ENCODE results near the gene DUSP7. TPM values are rescaled to one million over a fixed set of nuclear protein-coding genes. Genes with fewer than 3 reads are reported as not detected.

The DUSP7 gene
- total RNA-seq, 4 donors from 2014 or later, result 54.6 to 96.3 (median 79.2) TPM

GRCh38 chr3:52078781-52079560 lies 22.6 kb upstream of the DUSP7 start:
- no peak overlapping the region for H3K4me3 ChIP-seq (ENCODE audit: low read depth, poor library complexity, severe bottlenecking)
- 90 to 92% methylated on average over 19 of the region's 19 CpGs for WGBS, 2 donors
- no peak for DNase-seq (ENCODE audit: low spot score in 2 of 2)
- intact Hi-C loops (cut with DNase I; ENCODE audit: low total_unique reads), result no loop called here
- TF ChIP-seq CTCF (IDR thresholded peaks at IDR 0.05), result no peak
- no peak for TF ChIP-seq POLR2A (IDR thresholded peaks at IDR 0.05)

GRCh38 chr3:52077925-52078324 lies 21.6 kb upstream of the DUSP7 start:
- no peak overlapping the region for H3K4me3 ChIP-seq (ENCODE audit: low read depth, poor library complexity, severe bottlenecking)
- no peak for DNase-seq (ENCODE audit: low spot score in 2 of 2)
- TF ChIP-seq CTCF (IDR thresholded peaks at IDR 0.05), result no peak
- TF ChIP-seq POLR2A (IDR thresholded peaks at IDR 0.05), result no peak
- intact Hi-C loops (cut with DNase I; ENCODE audit: low total_unique reads), result no loop called here
- WGBS, 2 donors, result 60 to 62% methylated on average over 3 of the region's 3 CpGs

- DNase-seq (ENCODE audit: low spot score in 2 of 2), result no peak
- intact Hi-C loops (cut with DNase I; ENCODE audit: low total_unique reads), result no loop called here
- TF ChIP-seq CTCF (IDR thresholded peaks at IDR 0.05) (no peak), POLR2A (IDR thresholded peaks at IDR 0.05) (no peak)
- no peak overlapping the region for H3K4me3 ChIP-seq (ENCODE audit: low read depth, poor library complexity, severe bottlenecking)
- 47 to 63% methylated on average over 11 to 14 of the region's 14 CpGs for WGBS, 2 donors
These were observed 20.8 kb upstream of the DUSP7 start for GRCh38 chr3:52076896-52077780.

- 90 to 99% methylated on average over 7 of the region's 7 CpGs for WGBS, 2 donors
- no peak for DNase-seq (ENCODE audit: low spot score in 2 of 2)
- no peak overlapping the region for H3K4me3 ChIP-seq (ENCODE audit: low read depth, poor library complexity, severe bottlenecking)
- intact Hi-C loops (cut with DNase I; ENCODE audit: low total_unique reads), result no loop called here
- TF ChIP-seq POLR2A (IDR thresholded peaks at IDR 0.05), result no peak
- no peak for TF ChIP-seq CTCF (IDR thresholded peaks at IDR 0.05)
These were observed 17.1 kb upstream of the DUSP7 start for GRCh38 chr3:52073490-52073889.

GRCh38 chr3:52072471-52072870 lies 16.1 kb upstream of the DUSP7 start:
- intact Hi-C loops (cut with DNase I; ENCODE audit: low total_unique reads), result no loop called here
- TF ChIP-seq POLR2A (IDR thresholded peaks at IDR 0.05), result no peak
- TF ChIP-seq CTCF (IDR thresholded peaks at IDR 0.05), result no peak
- DNase-seq (ENCODE audit: low spot score in 2 of 2), result no peak
- 87 to 92% methylated on average over 8 of the region's 8 CpGs for WGBS, 2 donors
- no peak overlapping the region for H3K4me3 ChIP-seq (ENCODE audit: low read depth, poor library complexity, severe bottlenecking)

Measured in lower leg skin (tissue), 4 donors.